ENCODE data around the gene IAH1. TPM values are rescaled to one million over a fixed set of nuclear protein-coding genes. Genes with fewer than 3 reads are reported as not detected.

The IAH1 gene
- total and polyA plus RNA-seq, 2 donors (not counting 3 experiments of a cell fraction or from before 2014, with no cell fraction given), result 43.4 to 44.0 TPM

DNA sequence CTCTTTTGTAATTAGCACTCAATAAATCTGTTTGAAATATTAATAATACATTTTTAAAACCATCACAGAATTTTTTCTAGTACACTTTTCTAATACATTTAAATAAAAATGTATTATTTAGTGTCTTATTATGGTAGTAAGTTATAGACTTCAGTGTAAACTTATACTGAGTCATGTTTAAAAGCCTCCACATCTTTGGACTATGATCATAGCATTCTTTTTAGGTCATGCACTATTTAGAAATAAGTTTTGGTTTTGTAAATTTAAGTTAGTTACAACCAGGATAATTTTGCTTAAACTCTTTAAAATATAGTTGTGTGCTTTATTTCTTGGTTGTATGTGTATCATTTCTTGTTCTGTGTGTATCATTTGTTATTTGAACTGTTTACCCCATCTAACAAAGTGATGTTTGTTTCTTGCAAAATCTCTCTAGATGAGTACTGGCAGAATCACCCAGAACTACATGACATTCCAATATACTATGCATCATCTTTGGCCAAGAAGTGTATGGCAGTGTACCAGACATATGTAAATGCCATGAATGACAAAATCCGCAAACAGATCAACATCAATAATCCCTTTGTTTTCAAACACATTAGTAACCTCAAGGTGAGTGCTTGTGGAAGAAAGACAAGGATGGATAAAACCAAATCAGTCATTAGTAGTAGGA lies 34.2 kb upstream of the IAH1 start:
- intact Hi-C loops (cut with micrococcal nuclease), result no loop called here
- TF ChIP-seq JUN (IDR thresholded peaks at IDR 0.05; ENCODE audit: borderline replicate concordance, insufficient read depth, insufficient read length, low read depth) (no peak), POLR2AphosphoS5 (IDR thresholded peaks at IDR 0.05; ENCODE audit: insufficient read depth, low read depth, low read length) (no peak), EZH2 (IDR thresholded peaks at IDR 0.05; ENCODE audit: borderline replicate concordance, low read depth, low read length, severe bottlenecking) (no peak), POLR2A (IDR thresholded peaks at IDR 0.05; ENCODE audit: low read depth, low read length) (no peak), FOS (IDR thresholded peaks at IDR 0.05; ENCODE audit: borderline replicate concordance, insufficient read depth, low read length) (no peak)
- no peaks in the 10 kb centered on the region for H3K27me3 ChIP-seq (ENCODE audit: control insufficient read depth in 2 of 2, insufficient read depth in 2 of 2, low read length in 2 of 2)
- H4K20me1 ChIP-seq (replicated peaks; ENCODE audit: control insufficient read depth, extremely low read depth, insufficient read depth, low read length), result no peaks in the 10 kb centered on the region
- POLR2A ChIA-PET, result no interaction called here
- peak; percentile 43 for FAIRE-seq
- no peaks in the 10 kb centered on the region for H3K4me1 ChIP-seq (ENCODE audit: control insufficient read depth, extremely low read depth, insufficient read depth, low read length)
- no peak overlapping the region for H3K4me3 ChIP-seq (replicated peaks in 1 of 3; ENCODE audit: insufficient read depth in 1 of 3, low read depth in 1 of 3, low read length in 3 of 3)
- no peak overlapping the region for H3K4me2 ChIP-seq (ENCODE audit: insufficient read depth, low read length)
- no peaks in the 10 kb centered on the region for H3K79me2 ChIP-seq (ENCODE audit: control insufficient read depth, insufficient read depth, low read length)
- H2AFZ ChIP-seq (ENCODE audit: low read depth, low read length), result no peak overlapping the region
- BruUV-seq (replicated peaks), result no TSS peak
- H3K9me1 ChIP-seq (replicated peaks; ENCODE audit: control insufficient read depth, extremely low read depth, insufficient read depth, low read length), result no peaks in the 10 kb centered on the region
- H3K9ac ChIP-seq (replicated peaks; ENCODE audit: extremely low read depth, insufficient read depth, low read length), result no peak overlapping the region
- no peak for DNase-seq (ENCODE audit: low read depth, low spot score)
- no peak overlapping the region for H3K27ac ChIP-seq (ENCODE audit: insufficient read depth, low read depth, low read length)
- CTCF ChIA-PET, result no interaction called here
- peaks cover 11 to 15% of the 10 kb centered on the region in 2 experiments for H3K36me3 ChIP-seq (ENCODE audit: control insufficient read depth in 2 of 2, extremely low read depth in 1 of 2, insufficient read depth in 2 of 2, low read length in 2 of 2)
- H3K9me3 ChIP-seq (replicated peaks; ENCODE audit: control insufficient read depth, insufficient read depth, low read length), result no peaks in the 10 kb centered on the region
- dilution Hi-C loops (cut with MboI; ENCODE audit: extremely low pct_ligation_motif_present, low sequenced_read_pairs), result no loop called here

DNA sequence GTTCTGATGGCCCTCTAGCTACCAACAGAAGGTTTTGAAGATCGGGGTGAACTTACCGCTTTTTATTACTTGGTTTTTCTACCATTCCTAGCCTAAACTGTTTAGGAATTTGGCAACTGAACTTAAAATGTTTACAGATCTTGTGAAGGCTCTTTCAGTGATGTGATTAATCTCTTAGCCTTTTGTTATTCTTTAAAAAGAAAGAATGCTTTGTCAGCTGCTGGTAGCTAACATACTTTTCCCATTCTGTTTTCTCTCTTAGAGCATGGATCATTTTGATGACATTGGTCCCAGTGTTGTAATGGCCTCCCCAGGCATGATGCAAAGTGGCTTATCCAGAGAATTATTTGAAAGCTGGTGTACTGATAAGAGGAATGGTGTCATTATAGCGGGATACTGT lies 32.8 kb upstream of the IAH1 start:
- Histone ChIP-seq H3K9ac (replicated peaks; ENCODE audit: extremely low read depth, insufficient read depth, low read length) (no peak overlapping the region), H3K27ac (ENCODE audit: insufficient read depth, low read depth, low read length) (no peak overlapping the region), H2AFZ (ENCODE audit: low read depth, low read length) (no peak overlapping the region), H4K20me1 (replicated peaks; ENCODE audit: control insufficient read depth, extremely low read depth, insufficient read depth, low read length) (no peaks in the 10 kb centered on the region), H3K36me3 (ENCODE audit: control insufficient read depth in 2 of 2, extremely low read depth in 1 of 2, insufficient read depth in 2 of 2, low read length in 2 of 2) (peaks cover 13 to 15% of the 10 kb centered on the region in 2 experiments), H3K79me2 (ENCODE audit: control insufficient read depth, insufficient read depth, low read length) (no peaks in the 10 kb centered on the region), H3K4me3 (replicated peaks in 1 of 3; ENCODE audit: insufficient read depth in 1 of 3, low read depth in 1 of 3, low read length in 3 of 3) (no peak overlapping the region), H3K4me1 (ENCODE audit: control insufficient read depth, extremely low read depth, insufficient read depth, low read length) (no peaks in the 10 kb centered on the region), H3K27me3 (ENCODE audit: control insufficient read depth in 2 of 2, insufficient read depth in 2 of 2, low read length in 2 of 2) (no peaks in the 10 kb centered on the region), H3K4me2 (ENCODE audit: insufficient read depth, low read length) (no peak overlapping the region), H3K9me1 (replicated peaks; ENCODE audit: control insufficient read depth, extremely low read depth, insufficient read depth, low read length) (no peaks in the 10 kb centered on the region), H3K9me3 (replicated peaks; ENCODE audit: control insufficient read depth, insufficient read depth, low read length) (no peaks in the 10 kb centered on the region)
- TF ChIP-seq, protein P1, sequence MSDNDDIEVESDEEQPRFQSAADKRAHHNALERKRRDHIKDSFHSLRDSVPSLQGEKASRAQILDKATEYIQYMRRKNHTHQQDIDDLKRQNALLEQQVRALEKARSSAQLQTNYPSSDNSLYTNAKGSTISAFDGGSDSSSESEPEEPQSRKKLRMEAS (IDR thresholded peaks at IDR 0.05; ENCODE audit: insufficient read depth, insufficient read length), result no peak
- no peak for TF ChIP-seq FOS (IDR thresholded peaks at IDR 0.05; ENCODE audit: borderline replicate concordance, insufficient read depth, low read length)
- no peak for TF ChIP-seq JUN (IDR thresholded peaks at IDR 0.05; ENCODE audit: borderline replicate concordance, insufficient read depth, insufficient read length, low read depth)
- TF ChIP-seq MYC (IDR thresholded peaks at IDR 0.05; ENCODE audit: low read depth, low read length), result no peak
- no peak for TF ChIP-seq POLR2A (IDR thresholded peaks at IDR 0.05; ENCODE audit: low read depth, low read length)
- TF ChIP-seq EZH2 (IDR thresholded peaks at IDR 0.05; ENCODE audit: borderline replicate concordance, low read depth, low read length, severe bottlenecking), result no peak
- no peak for TF ChIP-seq GATA2 (IDR thresholded peaks at IDR 0.05; ENCODE audit: insufficient read depth, insufficient read length, low read depth, low read length)
- TF ChIP-seq CTCF (IDR thresholded peaks at IDR 0.05; ENCODE audit: extremely low read depth in 1 of 2, insufficient read depth in 1 of 2, low read depth in 1 of 2, low read length in 2 of 2), result no peak
- TF ChIP-seq POLR2AphosphoS5 (IDR thresholded peaks at IDR 0.05; ENCODE audit: insufficient read depth, low read depth, low read length), result no peak
- BruUV-seq (replicated peaks), result no TSS peak
- FAIRE-seq, result no peak
- intact Hi-C loops (cut with micrococcal nuclease) (no loop called here), dilution Hi-C loops (cut with MboI; ENCODE audit: extremely low pct_ligation_motif_present, low sequenced_read_pairs) (no loop called here)
- CTCF ChIA-PET, result interaction anchor here (0.6 to 1.5 kb wide), 2 partner anchors 10 to 270 kb away, joined by 3 to 4 read pairs; no protein-coding TSS in a partner anchor
- no peak for DNase-seq (ENCODE audit: low read depth, low spot score)
- POLR2A ChIA-PET, result no interaction called here

All from endothelial cell of umbilical vein (primary cell).